Lower lobe of right lung (tissue), 2 donors: Measurements from ENCODE around the gene SYT1. TPM values are rescaled to one million over a fixed set of nuclear protein-coding genes. Genes with fewer than 3 reads are reported as not detected.

Experiments
- ATAC-seq, 2 donors: fragments of 200-7000 bp; cut with Tn5 transposase; one replicate each; pipeline ENCODE4 v1.9.1; 2020 to 2022; ENCODE audit warnings: mild to moderate bottlenecking in 2 of 2, moderate library complexity in 2 of 2
- DNase-seq: peaks from one replicate; pipeline ENCODE4 v3.0.0-alpha.2; 2020
- H3K27ac ChIP-seq: fragments of 200-600 bp; one replicate; pipeline ENCODE4 v1.8.0; 2022
- H3K27me3 ChIP-seq: fragments of 200-600 bp; one replicate; pipeline ENCODE4 v1.8.0; 2022; ENCODE audit warnings: low read depth
- H3K36me3 ChIP-seq: fragments of 200-600 bp; one replicate; pipeline ENCODE4 v1.8.0; 2022; ENCODE audit warnings: mild to moderate bottlenecking
- H3K4me1 ChIP-seq: fragments of 200-600 bp; one replicate; pipeline ENCODE4 v1.8.0; 2022
- H3K4me3 ChIP-seq: fragments of 200-600 bp; one replicate; pipeline ENCODE4 v1.8.0; 2022; ENCODE audit warnings: mild to moderate bottlenecking
- H3K9me3 ChIP-seq: fragments of 200-600 bp; one replicate; pipeline ENCODE4 v1.8.0; 2022
- intact Hi-C: fragments of 100-400 bp; cut with DNase I; formaldehyde crosslinking; loops from one replicate; pipeline ENCODE4 v1.11.0; 2022
- total RNA-seq: library from RNA; stranded (reverse); fragmentation: NEBNext Ultra II Directional; extraction: Animal tissue kit (Norgen Biotek cat#: 25700); gene quantifications from one replicate; pipeline ENCODE4 v1.2.1, GENCODE V29; 2021
- TF ChIP-seq, protein P1 (sequence below): fragments of 200-600 bp; IDR thresholded peaks from one replicate; pipeline ENCODE4 v1.8.0; 2022; ENCODE audit warnings: antibody characterized with exemption, mild to moderate bottlenecking
- donor health status: DM: no; HTN: yes; CAD: no; lungs with severe emphysema.

SYT1 gene
- total RNA-seq, 1 donor from 2014 or later: 0.95 TPM

- TF ChIP-seq, protein P1, sequence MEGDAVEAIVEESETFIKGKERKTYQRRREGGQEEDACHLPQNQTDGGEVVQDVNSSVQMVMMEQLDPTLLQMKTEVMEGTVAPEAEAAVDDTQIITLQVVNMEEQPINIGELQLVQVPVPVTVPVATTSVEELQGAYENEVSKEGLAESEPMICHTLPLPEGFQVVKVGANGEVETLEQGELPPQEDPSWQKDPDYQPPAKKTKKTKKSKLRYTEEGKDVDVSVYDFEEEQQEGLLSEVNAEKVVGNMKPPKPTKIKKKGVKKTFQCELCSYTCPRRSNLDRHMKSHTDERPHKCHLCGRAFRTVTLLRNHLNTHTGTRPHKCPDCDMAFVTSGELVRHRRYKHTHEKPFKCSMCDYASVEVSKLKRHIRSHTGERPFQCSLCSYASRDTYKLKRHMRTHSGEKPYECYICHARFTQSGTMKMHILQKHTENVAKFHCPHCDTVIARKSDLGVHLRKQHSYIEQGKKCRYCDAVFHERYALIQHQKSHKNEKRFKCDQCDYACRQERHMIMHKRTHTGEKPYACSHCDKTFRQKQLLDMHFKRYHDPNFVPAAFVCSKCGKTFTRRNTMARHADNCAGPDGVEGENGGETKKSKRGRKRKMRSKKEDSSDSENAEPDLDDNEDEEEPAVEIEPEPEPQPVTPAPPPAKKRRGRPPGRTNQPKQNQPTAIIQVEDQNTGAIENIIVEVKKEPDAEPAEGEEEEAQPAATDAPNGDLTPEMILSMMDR: no peak
- Histone ChIP-seq H3K4me1 (no peaks in the 10 kb centered on the region), H3K4me3 (no peak overlapping the region), H3K36me3 (no peaks in the 10 kb centered on the region), H3K27ac (no peak overlapping the region), H3K27me3 (no peaks in the 10 kb centered on the region), H3K9me3 (no peaks in the 10 kb centered on the region)
- peak in 1 of 2 donors; percentile 21 for ATAC-seq
- intact Hi-C loops: no loop called here
- no peak for DNase-seq
Measured at GRCh38 chr12:79374545-79374944, 510.0 kb downstream of the SYT1 start.

DNA sequence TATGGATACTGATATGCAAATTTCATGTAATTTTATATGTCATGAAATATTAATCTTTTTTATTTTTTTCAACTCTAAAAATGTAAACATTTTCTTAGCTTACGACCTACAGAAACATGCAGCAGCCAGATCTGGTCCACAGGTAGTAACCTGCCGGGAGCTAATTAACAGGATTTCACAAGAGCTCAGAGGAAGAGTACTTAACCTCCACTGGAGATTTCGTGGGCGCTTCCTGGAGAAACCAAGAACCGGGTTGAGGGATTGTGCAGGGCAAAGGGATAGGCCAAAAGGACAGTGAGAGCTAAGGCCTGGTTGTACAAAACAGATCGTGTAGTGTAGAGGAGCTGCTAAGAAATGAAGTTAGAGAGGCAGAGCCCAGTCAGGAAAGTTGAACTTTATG, 510.5 kb downstream of the SYT1 start:
- DNase-seq (no peak), ATAC-seq (peak; percentile 47 to 71)
- H3K36me3 ChIP-seq: no peaks in the 10 kb centered on the region
- H3K4me1 ChIP-seq: no peaks in the 10 kb centered on the region
- no peaks in the 10 kb centered on the region for H3K9me3 ChIP-seq
- TF ChIP-seq, protein P1: no peak
- no peak overlapping the region for H3K4me3 ChIP-seq
- no peaks in the 10 kb centered on the region for H3K27me3 ChIP-seq
- H3K27ac ChIP-seq: no peak overlapping the region
- intact Hi-C loops: no loop called here

DNA sequence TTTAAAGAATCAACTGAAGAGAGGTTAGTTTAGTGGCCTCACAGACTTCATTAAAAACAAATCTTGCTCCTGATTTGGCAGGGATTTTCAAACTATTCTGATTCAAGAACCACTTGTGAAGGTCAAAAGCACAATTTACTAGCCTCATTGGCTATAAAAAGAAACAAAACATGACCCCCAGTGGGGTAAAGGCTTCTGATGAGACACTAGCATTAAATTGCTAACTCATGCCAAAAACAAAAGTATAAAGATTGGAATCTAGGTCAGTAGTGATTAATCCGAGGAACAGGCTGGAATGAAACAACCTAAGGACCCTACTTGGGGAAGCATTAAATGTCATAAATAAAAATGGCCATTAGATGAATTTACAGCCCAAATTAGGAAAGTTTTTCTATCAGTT, 513.9 kb downstream of the SYT1 start:
- H3K9me3 ChIP-seq: no peaks in the 10 kb centered on the region
- no peaks in the 10 kb centered on the region for H3K36me3 ChIP-seq
- no peaks in the 10 kb centered on the region for H3K27me3 ChIP-seq
- TF ChIP-seq, protein P1: no peak
- no peak for DNase-seq
- H3K4me3 ChIP-seq: no peak overlapping the region
- H3K4me1 ChIP-seq: no peaks in the 10 kb centered on the region
- ATAC-seq: no peak
- intact Hi-C loops: no loop called here
- no peak overlapping the region for H3K27ac ChIP-seq

GRCh38 chr12:79380402-79380801, 515.8 kb downstream of the SYT1 start:
- no peaks in the 10 kb centered on the region for H3K9me3 ChIP-seq
- intact Hi-C loops: no loop called here
- H3K27ac ChIP-seq: no peak overlapping the region
- no peaks in the 10 kb centered on the region for H3K36me3 ChIP-seq
- ATAC-seq (no peak), DNase-seq (no peak)
- no peaks in the 10 kb centered on the region for H3K4me1 ChIP-seq
- no peak overlapping the region for H3K4me3 ChIP-seq
- no peaks in the 10 kb centered on the region for H3K27me3 ChIP-seq
- TF ChIP-seq, protein P1: no peak

GRCh38 chr12:79381248-79382208, 517.0 kb downstream of the SYT1 start:
- intact Hi-C loops: no loop called here
- no peak for DNase-seq
- Histone ChIP-seq H3K4me3 (no peak overlapping the region), H3K36me3 (no peaks in the 10 kb centered on the region), H3K27me3 (no peaks in the 10 kb centered on the region), H3K27ac (no peak overlapping the region), H3K9me3 (no peaks in the 10 kb centered on the region), H3K4me1 (no peaks in the 10 kb centered on the region)
- TF ChIP-seq, protein P1: no peak
- no peak for ATAC-seq
